ENCODE data around the gene IQSEC2.
A peak's percentile ranks its signal among the peaks of the same experiment; 100 is the strongest.

Gene IQSEC2

DNA sequence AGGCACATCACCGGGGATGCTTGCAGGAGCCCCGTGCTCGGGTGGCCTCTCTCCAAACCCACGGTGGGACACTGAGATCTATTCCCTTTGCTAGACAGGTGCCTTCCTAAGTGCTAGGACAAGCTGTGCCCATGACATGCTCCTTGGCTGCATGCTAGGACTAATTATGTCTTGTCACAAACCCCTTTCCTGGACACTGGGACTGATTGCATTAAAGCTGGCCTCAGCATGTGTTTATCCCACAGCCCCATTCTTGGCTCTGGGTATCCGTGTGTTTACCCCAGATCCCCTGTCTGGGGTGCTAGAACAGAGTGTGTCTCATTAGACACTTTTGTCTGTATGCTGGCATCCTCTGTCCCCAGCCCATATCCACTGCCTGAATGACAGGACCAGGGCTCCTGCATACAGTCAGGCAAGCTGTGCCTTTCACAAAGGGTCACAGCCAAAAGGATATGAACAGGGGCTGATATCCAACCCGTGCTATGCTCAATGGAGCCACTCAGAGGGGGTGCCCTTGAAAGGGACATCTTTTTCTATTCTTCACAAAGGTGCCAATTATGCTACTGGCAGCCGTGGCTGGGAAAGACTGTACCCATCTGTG is 9.2 kb upstream of the IQSEC2 start:
- ChIA-PET CTCF (no interaction called here), POLR2A (ENCODE audit: low non-redundant PET) (no interaction called here)
- no peak for DNase-seq (ENCODE audit: low spot score)
- no peak overlapping the region for H3K27ac ChIP-seq
- TF ChIP-seq, protein P1, sequence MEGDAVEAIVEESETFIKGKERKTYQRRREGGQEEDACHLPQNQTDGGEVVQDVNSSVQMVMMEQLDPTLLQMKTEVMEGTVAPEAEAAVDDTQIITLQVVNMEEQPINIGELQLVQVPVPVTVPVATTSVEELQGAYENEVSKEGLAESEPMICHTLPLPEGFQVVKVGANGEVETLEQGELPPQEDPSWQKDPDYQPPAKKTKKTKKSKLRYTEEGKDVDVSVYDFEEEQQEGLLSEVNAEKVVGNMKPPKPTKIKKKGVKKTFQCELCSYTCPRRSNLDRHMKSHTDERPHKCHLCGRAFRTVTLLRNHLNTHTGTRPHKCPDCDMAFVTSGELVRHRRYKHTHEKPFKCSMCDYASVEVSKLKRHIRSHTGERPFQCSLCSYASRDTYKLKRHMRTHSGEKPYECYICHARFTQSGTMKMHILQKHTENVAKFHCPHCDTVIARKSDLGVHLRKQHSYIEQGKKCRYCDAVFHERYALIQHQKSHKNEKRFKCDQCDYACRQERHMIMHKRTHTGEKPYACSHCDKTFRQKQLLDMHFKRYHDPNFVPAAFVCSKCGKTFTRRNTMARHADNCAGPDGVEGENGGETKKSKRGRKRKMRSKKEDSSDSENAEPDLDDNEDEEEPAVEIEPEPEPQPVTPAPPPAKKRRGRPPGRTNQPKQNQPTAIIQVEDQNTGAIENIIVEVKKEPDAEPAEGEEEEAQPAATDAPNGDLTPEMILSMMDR (conservative IDR thresholded peaks at IDR 0.05; ENCODE audit: low read depth): no peak

DNA sequence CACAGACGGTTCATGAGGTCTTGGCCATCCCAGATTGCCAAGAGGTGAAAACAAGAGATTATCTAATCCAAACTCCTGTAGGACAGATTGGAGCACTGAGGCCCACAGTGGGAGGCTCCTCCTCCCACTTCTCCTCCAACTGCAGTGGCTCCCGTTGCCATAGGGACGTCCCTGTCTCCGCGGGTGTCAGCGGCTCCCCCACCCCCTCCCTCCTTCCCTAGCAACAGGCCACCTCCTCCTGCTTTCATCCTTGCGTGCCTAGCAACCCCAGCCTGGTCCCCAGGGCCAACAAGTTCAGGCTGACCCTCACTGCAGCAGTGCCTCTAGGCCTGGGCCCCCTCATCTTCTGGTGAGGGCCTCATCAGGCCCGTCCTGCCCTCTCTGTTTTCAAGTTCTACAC is 6.8 kb upstream of the IQSEC2 start:
- TF ChIP-seq, protein P1 (conservative IDR thresholded peaks at IDR 0.05; ENCODE audit: low read depth): no peak
- no peak for DNase-seq (ENCODE audit: low spot score)
- H3K27ac ChIP-seq: peak overlapping the region; percentile 82
- CTCF ChIA-PET: no interaction called here
- POLR2A ChIA-PET (ENCODE audit: low non-redundant PET): no interaction called here

DNA sequence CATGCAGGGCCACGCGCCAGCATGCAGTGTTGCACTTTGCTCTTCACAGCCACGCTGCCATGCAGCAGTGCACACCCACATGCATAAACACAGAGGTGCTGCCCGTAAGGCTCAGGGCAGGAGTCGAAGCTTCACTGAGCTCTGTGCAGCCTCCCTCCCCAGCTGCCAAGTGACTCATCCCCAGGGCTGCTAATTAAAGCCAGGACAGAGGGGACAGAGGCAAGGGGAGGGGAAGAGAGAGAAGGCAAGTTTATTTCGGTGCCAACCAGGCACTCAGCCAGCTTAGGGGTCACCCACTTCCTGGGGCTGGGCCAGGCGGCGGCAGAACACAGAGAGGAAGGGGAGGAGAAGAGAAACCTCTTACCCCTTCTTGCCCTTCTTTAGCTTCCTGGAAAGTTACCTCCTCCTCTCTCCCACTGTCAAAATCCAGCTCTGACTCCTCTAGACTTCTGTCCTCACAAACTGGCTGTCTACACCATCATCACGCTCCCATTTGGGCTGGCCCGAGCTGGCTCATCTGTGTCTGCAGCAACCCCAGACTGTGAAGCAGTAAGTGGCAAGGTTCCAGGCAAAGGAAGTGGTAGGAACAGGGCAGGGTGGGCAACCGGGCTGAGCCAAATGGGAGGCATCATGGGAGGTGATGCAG is 6.2 kb upstream of the IQSEC2 start:
- H3K27ac ChIP-seq: peak overlapping the region; percentile 82
- POLR2A ChIA-PET (ENCODE audit: low non-redundant PET): no interaction called here
- CTCF ChIA-PET: no interaction called here
- TF ChIP-seq, protein P1 (conservative IDR thresholded peaks at IDR 0.05; ENCODE audit: low read depth): no peak
- peak; percentile 47 for DNase-seq (ENCODE audit: low spot score)

DNA sequence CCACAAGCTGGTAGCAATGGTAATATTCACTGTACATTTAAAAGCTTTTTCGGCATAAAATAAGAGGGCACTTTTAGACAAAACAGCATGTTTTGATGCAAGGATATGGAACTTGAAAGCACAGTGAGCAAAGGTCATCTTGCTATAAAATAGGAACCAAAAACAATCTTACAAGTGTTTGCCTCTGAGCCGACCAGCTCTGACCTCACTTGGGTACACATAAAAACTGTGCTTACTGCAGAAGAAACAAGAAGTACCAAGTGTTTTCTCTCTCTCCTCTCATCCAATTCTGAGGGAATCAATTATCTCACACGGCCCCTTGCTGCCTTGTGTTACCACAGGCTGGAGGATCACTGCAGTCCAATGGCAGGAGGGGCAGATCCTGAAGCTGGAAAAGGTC is 4.8 kb upstream of the IQSEC2 start:
- POLR2A ChIA-PET (ENCODE audit: low non-redundant PET): no interaction called here
- CTCF ChIA-PET: no interaction called here
- TF ChIP-seq, protein P1 (conservative IDR thresholded peaks at IDR 0.05; ENCODE audit: low read depth): no peak

DNA sequence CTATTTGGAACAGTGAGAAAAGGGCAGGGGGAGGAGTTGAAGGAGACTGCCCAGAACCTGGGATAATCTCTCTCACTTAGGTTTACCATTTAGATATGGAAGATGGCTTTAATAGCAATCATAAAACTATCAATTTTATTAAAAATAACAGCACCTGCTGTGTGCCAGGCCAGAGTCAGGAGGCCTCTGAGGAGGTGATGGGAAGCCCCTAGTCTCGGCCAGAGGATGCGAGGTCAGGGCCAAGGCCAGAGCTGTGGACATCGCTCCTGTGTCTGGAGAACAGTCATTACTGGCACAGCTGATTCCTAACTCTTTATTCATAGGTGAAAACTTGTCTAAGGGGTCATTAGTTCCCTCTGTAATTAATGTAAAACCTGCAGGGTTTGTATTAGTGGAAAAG is 4.2 kb upstream of the IQSEC2 start:
- TF ChIP-seq, protein P1 (conservative IDR thresholded peaks at IDR 0.05; ENCODE audit: low read depth): no peak
- POLR2A ChIA-PET (ENCODE audit: low non-redundant PET): no interaction called here
- H3K27ac ChIP-seq: no peak overlapping the region
- CTCF ChIA-PET: no interaction called here
- no peak for DNase-seq (ENCODE audit: low spot score)

More for the DNA sequence above, 4.8 kb upstream of the IQSEC2 start:
- no peak for DNase-seq (ENCODE audit: low spot score)
- H3K27ac ChIP-seq: no peak overlapping the region

DNA sequence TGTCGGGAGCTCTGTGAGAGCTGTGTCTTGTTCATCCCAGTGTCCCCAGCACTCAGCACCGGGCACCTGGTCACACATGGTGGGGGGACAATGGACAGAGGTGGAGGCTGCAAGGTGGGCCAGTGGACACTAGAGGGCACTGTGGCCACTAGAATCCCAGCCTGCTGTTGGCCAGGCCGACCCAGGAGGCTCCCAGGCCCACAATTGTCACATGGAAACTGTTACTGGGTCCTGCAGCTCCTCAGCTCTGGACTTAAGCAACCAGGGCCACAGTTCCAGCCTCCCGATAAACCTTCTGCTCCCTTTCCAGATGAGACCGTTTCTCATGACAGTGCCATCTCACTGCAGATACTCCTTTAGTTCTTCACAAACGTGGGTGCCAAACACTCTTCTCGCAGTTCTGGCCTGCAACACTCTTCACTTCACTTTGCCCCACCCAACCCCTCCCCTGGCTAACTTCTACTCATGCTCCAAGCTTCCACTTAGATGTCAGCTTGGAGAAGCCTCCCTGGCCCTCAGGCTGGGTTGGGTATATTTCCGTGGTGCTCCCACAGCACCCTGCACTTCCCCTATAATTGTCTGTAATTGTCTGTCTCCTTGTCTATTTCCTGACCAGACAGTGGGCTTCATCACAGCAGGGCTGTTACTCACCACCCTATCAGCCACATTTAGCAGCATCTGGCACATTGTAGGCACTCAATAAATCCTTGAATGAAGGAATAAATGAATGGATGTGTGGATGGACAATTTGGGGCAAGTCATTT is 3.5 kb upstream of the IQSEC2 start:
- ChIA-PET CTCF (interaction anchor here (0.6 to 1.2 kb wide), 3 partner anchors 34 to 107 kb away, joined by 3 read pairs; no protein-coding TSS in a partner anchor), POLR2A (ENCODE audit: low non-redundant PET) (no interaction called here)
- no peak overlapping the region for H3K27ac ChIP-seq
- DNase-seq (ENCODE audit: low spot score): no peak
- TF ChIP-seq, protein P1 (conservative IDR thresholded peaks at IDR 0.05; ENCODE audit: low read depth): peak; percentile 59

All from RWPE1 (cell line).